Measurements from ENCODE around the gene MYBPC1. TPM values are rescaled to one million over a fixed set of nuclear protein-coding genes. Genes with fewer than 3 reads are reported as not detected.

The MYBPC1 gene
- total and polyA plus RNA-seq, 2 of the 13 experiments (the other 11 are each of a cell fraction or from before 2014, with no cell fraction given): 0.31 to 0.53 TPM

- TF ChIP-seq SOX13 (IDR thresholded peaks at IDR 0.05): no peak
- TF ChIP-seq SOX13 (CRISPR knock-in tag; conservative IDR thresholded peaks at IDR 0.05 in 1 of 2, IDR thresholded peaks at IDR 0.05 in 1 of 2): peak in 1 of 2 experiments; percentile 87; a peak in 2 of 4 replicates
- no peak for TF ChIP-seq ZFX (CRISPR knock-in tag; IDR thresholded peaks at IDR 0.05; ENCODE audit: low read depth)
- no peak for TF ChIP-seq STAT5B (CRISPR knock-in tag; IDR thresholded peaks at IDR 0.05)
- no peak for TF ChIP-seq KLF13 (CRISPR knock-in tag; IDR thresholded peaks at IDR 0.05)
- TF ChIP-seq, protein P1, sequence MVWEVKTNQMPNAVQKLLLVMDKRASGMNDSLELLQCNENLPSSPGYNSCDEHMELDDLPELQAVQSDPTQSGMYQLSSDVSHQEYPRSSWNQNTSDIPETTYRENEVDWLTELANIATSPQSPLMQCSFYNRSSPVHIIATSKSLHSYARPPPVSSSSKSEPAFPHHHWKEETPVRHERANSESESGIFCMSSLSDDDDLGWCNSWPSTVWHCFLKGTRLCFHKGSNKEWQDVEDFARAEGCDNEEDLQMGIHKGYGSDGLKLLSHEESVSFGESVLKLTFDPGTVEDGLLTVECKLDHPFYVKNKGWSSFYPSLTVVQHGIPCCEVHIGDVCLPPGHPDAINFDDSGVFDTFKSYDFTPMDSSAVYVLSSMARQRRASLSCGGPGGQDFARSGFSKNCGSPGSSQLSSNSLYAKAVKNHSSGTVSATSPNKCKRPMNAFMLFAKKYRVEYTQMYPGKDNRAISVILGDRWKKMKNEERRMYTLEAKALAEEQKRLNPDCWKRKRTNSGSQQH (CRISPR knock-in tag; IDR thresholded peaks at IDR 0.05; ENCODE audit: low read depth): no peak
- no peak for TF ChIP-seq ATRX (CRISPR knock-in tag; IDR thresholded peaks at IDR 0.05; ENCODE audit: borderline replicate concordance)
- TF ChIP-seq ZNF224 (CRISPR knock-in tag; IDR thresholded peaks at IDR 0.05): no peak
- no peak for TF ChIP-seq ZNF546 (CRISPR knock-in tag; conservative IDR thresholded peaks at IDR 0.05)
- no peak for TF ChIP-seq AGO1 (IDR thresholded peaks at IDR 0.05; ENCODE audit: low read depth, low read length, poor library complexity, severe bottlenecking)
- TF ChIP-seq ZNF20 (CRISPR knock-in tag; IDR thresholded peaks at IDR 0.05): no peak
- peak; percentile 70 for TF ChIP-seq RXRB (CRISPR knock-in tag; IDR thresholded peaks at IDR 0.05; ENCODE audit: borderline replicate concordance)
- TF ChIP-seq ATM (IDR thresholded peaks at IDR 0.05; ENCODE audit: borderline replicate concordance): no peak
- TF ChIP-seq, protein P2, sequence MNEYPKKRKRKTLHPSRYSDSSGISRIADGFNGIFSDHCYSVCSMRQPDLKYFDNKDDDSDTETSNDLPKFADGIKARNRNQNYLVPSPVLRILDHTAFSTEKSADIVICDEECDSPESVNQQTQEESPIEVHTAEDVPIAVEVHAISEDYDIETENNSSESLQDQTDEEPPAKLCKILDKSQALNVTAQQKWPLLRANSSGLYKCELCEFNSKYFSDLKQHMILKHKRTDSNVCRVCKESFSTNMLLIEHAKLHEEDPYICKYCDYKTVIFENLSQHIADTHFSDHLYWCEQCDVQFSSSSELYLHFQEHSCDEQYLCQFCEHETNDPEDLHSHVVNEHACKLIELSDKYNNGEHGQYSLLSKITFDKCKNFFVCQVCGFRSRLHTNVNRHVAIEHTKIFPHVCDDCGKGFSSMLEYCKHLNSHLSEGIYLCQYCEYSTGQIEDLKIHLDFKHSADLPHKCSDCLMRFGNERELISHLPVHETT (CRISPR knock-in tag; conservative IDR thresholded peaks at IDR 0.05): no peak
- TF ChIP-seq ZNF841 (CRISPR knock-in tag; IDR thresholded peaks at IDR 0.05; ENCODE audit: borderline replicate concordance): no peak
- TF ChIP-seq, protein P3, sequence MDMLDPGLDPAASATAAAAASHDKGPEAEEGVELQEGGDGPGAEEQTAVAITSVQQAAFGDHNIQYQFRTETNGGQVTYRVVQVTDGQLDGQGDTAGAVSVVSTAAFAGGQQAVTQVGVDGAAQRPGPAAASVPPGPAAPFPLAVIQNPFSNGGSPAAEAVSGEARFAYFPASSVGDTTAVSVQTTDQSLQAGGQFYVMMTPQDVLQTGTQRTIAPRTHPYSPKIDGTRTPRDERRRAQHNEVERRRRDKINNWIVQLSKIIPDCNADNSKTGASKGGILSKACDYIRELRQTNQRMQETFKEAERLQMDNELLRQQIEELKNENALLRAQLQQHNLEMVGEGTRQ (IDR thresholded peaks at IDR 0.05; ENCODE audit: low read depth, low read length): no peak
- TF ChIP-seq, protein P3 (CRISPR knock-in tag; IDR thresholded peaks at IDR 0.05; ENCODE audit: borderline replicate concordance): no peak
- no peak for TF ChIP-seq MXD4 (CRISPR knock-in tag; IDR thresholded peaks at IDR 0.05)
- TF ChIP-seq MAZ (IDR thresholded peaks at IDR 0.05; ENCODE audit: borderline replicate concordance, low read depth, low read length): no peak
- no peak for TF ChIP-seq MAZ (CRISPR knock-in tag; IDR thresholded peaks at IDR 0.05; ENCODE audit: low read depth)
- TF ChIP-seq TBP (CRISPR knock-in tag; IDR thresholded peaks at IDR 0.05): no peak
- no peak for TF ChIP-seq ZNF136 (CRISPR knock-in tag; IDR thresholded peaks at IDR 0.05; ENCODE audit: low read depth)
- no peak for TF ChIP-seq GTF2F1 (IDR thresholded peaks at IDR 0.05; ENCODE audit: low read length)
- TF ChIP-seq, protein P4, sequence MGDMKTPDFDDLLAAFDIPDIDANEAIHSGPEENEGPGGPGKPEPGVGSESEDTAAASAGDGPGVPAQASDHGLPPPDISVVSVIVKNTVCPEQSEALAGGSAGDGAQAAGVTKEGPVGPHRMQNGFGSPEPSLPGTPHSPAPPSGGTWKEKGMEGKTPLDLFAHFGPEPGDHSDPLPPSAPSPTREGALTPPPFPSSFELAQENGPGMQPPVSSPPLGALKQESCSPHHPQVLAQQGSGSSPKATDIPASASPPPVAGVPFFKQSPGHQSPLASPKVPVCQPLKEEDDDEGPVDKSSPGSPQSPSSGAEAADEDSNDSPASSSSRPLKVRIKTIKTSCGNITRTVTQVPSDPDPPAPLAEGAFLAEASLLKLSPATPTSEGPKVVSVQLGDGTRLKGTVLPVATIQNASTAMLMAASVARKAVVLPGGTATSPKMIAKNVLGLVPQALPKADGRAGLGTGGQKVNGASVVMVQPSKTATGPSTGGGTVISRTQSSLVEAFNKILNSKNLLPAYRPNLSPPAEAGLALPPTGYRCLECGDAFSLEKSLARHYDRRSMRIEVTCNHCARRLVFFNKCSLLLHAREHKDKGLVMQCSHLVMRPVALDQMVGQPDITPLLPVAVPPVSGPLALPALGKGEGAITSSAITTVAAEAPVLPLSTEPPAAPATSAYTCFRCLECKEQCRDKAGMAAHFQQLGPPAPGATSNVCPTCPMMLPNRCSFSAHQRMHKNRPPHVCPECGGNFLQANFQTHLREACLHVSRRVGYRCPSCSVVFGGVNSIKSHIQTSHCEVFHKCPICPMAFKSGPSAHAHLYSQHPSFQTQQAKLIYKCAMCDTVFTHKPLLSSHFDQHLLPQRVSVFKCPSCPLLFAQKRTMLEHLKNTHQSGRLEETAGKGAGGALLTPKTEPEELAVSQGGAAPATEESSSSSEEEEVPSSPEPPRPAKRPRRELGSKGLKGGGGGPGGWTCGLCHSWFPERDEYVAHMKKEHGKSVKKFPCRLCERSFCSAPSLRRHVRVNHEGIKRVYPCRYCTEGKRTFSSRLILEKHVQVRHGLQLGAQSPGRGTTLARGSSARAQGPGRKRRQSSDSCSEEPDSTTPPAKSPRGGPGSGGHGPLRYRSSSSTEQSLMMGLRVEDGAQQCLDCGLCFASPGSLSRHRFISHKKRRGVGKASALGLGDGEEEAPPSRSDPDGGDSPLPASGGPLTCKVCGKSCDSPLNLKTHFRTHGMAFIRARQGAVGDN (CRISPR knock-in tag; IDR thresholded peaks at IDR 0.05): no peak
Measured at GRCh38 chr12:101599311-101599710, 4.5 kb downstream of the MYBPC1 start (continued).
